AG09309 (cell line): ENCODE results near the gene LRP2BP.

ENCODE experiments used
- DNase-seq: peaks from one replicate; pipeline ENCODE4 v3.0.0-alpha.2; 2010; ENCODE audit warnings: low read depth
- H3K4me3 ChIP-seq: 2 replicates; pipeline ENCODE4 v1.5.1; 2011; ENCODE audit warnings: mild to moderate bottlenecking, low read depth, low read length, moderate library complexity; ENCODE audit not compliant: control insufficient read depth
- TF ChIP-seq, protein P1 (sequence below): IDR thresholded peaks from 2 replicates; pipeline ENCODE4 v1.5.1; 2011; ENCODE audit warnings: mild to moderate bottlenecking, low read depth, low read length, inconsistent platforms; ENCODE audit not compliant: insufficient read depth, control insufficient read depth; ENCODE audit errors: missing control alignments

Gene LRP2BP

DNA sequence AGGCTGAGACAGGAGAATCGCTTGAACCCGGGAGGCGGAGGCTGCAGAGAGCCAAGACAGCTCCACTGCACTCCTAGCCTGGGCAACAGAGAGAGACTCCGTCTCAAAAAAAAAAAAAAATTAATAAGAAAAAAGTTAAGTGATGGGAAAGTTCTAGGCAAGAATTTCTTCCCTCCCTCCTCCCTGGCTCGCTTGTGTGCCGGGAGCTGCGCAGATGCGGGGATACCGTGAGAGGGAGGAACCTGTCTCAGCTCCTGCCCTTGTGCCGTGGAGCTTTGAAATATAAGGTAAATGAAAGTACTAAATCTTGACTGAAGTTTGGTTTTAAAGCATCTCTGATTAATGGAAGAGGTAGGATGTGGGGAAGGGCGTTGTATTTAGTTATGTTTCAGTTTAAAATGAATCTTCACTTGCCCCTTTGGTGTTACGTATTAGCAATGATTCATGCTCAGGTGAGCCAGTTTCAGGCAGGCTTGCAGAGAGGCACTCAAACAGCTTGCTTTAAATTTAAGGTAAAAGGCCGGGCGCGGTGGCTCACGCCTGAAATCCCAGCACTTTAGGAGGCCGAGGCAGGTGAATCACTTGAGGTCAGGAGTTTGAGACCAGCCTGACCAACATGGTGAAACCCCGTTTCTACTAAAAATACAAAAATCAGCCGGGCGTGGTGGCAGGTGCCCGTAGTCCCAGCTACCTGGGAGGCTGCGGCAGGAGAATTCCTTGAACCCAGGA lies 31.4 kb upstream of the LRP2BP start:
- no peak for DNase-seq
- no peak overlapping the region for H3K4me3 ChIP-seq
- TF ChIP-seq, protein P1, sequence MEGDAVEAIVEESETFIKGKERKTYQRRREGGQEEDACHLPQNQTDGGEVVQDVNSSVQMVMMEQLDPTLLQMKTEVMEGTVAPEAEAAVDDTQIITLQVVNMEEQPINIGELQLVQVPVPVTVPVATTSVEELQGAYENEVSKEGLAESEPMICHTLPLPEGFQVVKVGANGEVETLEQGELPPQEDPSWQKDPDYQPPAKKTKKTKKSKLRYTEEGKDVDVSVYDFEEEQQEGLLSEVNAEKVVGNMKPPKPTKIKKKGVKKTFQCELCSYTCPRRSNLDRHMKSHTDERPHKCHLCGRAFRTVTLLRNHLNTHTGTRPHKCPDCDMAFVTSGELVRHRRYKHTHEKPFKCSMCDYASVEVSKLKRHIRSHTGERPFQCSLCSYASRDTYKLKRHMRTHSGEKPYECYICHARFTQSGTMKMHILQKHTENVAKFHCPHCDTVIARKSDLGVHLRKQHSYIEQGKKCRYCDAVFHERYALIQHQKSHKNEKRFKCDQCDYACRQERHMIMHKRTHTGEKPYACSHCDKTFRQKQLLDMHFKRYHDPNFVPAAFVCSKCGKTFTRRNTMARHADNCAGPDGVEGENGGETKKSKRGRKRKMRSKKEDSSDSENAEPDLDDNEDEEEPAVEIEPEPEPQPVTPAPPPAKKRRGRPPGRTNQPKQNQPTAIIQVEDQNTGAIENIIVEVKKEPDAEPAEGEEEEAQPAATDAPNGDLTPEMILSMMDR, result no peak

DNA sequence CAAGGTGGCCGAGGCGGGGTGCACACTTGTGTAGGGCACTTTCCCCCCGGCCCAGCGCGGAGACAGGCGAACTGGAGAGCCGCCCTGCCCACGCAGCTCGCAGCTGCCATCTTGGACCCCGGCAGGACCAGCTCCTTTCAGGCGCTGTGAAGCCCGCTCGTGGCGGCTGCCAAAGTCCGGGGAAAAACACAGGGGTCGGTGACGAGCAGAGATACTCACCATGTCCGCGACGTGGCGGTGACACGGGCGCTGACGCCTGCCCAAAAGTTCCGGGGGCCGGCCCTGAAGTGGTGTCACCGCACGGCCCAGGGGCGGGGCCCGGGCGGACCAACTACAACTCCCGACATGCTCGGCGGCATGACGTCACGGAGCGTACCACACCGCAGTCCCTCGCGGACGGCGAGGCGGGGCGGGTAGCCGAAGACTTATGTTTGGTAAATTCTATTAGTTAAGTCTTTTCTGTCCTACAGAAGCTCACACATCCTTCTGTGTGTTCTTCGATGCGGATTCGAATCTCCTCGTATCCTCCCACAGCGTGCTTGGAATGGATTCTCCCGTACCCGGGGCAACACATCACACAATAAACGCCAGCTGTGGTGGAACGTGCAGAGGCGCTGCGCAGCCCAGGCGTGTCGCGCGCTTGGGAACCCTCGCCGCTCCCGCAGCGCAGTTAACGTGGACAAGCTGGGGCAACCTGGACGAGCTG lies 30.1 kb upstream of the LRP2BP start, which contains the start of gene UFSP2:
UFSP2 (minus strand) TSS at position 318 of the 706 bp plus-strand sequence; CDS start at position 222, 96 bp downstream.
- peak within 1 kb of the TSS; percentile 63 for H3K4me3 ChIP-seq
- TF ChIP-seq, protein P1, result no peak
- DNase-seq, result peak; percentile 59

- peak; percentile 7 for DNase-seq
- TF ChIP-seq, protein P1, result no peak
- H3K4me3 ChIP-seq, result peak overlapping the region; percentile 63
Observed at GRCh38 chr4:185424905-185425646, 29.4 kb upstream of the LRP2BP start.

GRCh38 chr4:185421366-185422124 lies 25.8 kb upstream of the LRP2BP start:
- H3K4me3 ChIP-seq, result no peak overlapping the region
- DNase-seq, result peak; percentile 39
- TF ChIP-seq, protein P1, result no peak

GRCh38 chr4:185416955-185417354 lies 21.2 kb upstream of the LRP2BP start:
- H3K4me3 ChIP-seq, result no peak overlapping the region
- no peak for DNase-seq
- TF ChIP-seq, protein P1, result no peak

DNA sequence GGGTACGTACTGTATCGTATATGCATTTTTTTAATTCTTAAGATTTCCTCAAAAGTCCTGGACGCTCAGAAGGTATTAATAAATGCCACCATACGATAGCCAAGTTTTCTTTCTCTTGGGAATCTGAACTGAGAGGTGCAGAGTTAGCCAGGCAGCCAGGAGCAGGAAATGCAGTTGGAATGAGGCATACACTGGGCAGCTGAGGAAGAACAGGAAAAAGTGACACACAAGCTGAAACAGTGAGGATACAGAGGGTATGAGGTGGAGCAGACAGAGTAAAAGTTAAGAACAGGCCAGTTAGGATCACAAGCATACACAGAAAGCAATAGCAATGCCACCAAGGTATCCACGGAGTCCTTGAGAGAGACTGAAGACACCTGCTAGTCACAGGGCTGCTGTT lies 16.7 kb upstream of the LRP2BP start:
- no peak for DNase-seq

More for the DNA sequence above, 16.7 kb upstream of the LRP2BP start:
- no peak overlapping the region for H3K4me3 ChIP-seq
- TF ChIP-seq, protein P1, result no peak
